HG03378 (cell line): Measurements from ENCODE around the gene MAGEC3.
"Not testable (repeated sequence)": the region's sequence is repeated elsewhere in the genome, so short reads cannot be mapped to it uniquely, and the experiment has no call there.

Experiments used
- ATAC-seq: cut with Tn5 transposase; IDR thresholded peaks from one replicate; pipeline ENCODE4 v1.9.1; 2021; ENCODE audit warnings: mild to moderate bottlenecking, moderate library complexity; ENCODE audit not compliant: unreplicated experiment

The MAGEC3 gene

GRCh38 chrX:141838016-141838415, at the start of gene MAGEC3:
TSS of gene MAGEC3 (plus strand) at chrX:141838316. CDS start at chrX:141838316, 0 bp downstream.
- ATAC-seq, result no peak

- ATAC-seq, result no peak
Measured at GRCh38 chrX:141791856-141792255, 46.3 kb upstream of the MAGEC3 start.

DNA sequence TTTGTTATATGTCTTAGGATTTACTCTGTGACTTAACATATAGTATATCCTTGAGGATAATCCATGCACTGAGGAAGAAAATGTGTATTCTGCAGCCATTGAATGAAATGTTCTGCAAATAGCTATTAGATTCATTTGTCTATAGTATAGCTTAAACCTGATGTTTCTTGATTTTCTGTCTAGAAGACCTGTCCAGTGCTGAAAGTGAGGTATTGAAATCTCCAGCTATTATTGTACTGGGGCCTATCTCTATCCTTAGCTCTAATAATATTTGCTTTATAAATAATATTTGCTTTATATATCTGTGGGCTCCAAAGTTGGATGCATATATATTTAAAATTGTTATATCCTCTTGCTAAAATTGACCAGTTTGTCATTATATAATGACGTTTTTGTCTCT, 26.7 kb upstream of the MAGEC3 start:
- no peak for ATAC-seq

DNA sequence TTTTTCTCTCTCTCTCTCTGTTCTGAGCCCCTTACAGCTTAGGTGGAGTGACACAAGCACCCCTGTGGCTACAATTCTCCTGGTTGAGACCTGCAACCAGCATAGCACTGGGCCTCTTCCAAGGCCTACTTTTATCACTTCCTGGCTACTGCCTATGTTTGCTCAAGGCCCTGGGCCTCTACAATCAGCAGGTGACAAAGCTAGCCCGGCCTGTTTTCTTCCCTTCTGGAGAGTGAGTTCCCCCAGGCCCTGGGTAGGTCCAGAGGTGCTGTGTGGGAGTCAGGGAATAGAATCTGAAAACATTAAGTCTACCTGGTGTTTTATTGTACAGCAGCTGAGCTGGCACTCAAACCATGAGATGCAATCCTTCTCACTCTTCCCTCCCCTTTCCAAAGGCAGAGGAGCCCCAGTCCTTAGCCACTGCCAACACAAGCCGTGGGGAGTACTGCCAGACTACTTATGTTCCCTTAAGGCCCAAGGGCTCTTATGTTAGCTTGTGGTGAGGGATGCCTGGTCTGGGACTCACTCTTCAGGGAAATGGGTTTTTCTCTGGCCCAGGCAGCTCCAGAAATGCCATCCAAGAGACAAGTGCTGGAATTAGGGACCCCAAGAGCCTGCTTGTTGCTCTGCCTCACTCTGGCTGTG, 23.8 kb upstream of the MAGEC3 start:
- no peak for ATAC-seq

DNA sequence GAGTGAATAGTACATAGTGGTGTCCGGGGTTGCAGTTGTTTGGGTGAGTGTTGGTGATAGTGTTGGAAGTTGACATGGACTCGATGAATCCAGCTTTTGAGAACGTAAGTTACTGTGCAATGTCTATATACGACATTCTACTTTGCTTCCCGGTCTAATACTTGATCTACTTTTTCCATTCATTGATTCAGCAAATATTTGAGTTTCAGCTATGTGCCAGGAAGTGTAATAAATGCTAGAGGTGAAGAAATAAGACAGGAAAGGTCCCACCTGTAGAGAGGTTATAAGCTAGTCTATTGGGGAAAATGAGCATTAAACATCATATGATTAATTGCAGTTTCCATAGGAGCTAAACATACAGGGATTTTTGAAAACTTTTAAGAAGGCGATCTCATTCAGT, 22.2 kb upstream of the MAGEC3 start:
- no peak for ATAC-seq

DNA sequence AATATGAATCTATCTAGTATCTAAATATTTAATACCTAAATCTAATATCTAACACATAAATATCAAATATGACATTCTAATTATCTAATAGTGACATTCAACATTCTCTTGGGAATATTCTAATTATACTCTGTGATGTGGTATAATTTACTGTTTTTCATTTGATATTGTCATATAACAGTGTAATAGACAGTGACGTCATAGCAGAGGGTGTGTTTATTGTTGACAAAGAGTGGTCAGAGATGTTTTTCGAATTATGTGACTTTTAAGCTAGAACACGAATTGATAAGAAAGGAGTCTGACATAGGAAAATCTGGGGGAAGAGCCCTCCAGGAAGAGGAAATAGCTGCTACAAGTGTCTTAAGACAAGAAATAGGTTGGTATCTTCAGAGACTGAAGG, 5.9 kb upstream of the MAGEC3 start:
- no peak for ATAC-seq

DNA sequence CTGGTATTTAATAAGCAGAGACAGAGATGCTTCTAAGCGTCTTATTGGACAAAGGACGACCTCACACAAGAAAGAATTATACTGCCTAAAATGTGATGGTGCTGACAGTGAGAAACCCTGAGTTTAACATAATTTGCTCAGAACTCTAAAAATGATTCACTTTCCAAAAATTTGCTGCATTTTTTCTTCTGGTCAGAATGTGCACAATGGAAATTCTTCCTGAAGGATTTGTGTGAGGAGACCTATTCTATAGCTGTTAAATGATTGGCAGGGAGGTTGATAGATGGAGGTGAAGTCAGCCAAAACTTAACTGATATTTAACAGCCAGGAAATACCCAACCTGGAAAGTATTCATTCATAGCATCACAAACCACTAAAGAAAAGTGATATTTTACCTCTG, 1.7 kb downstream of the MAGEC3 start:
- no peak for ATAC-seq

DNA sequence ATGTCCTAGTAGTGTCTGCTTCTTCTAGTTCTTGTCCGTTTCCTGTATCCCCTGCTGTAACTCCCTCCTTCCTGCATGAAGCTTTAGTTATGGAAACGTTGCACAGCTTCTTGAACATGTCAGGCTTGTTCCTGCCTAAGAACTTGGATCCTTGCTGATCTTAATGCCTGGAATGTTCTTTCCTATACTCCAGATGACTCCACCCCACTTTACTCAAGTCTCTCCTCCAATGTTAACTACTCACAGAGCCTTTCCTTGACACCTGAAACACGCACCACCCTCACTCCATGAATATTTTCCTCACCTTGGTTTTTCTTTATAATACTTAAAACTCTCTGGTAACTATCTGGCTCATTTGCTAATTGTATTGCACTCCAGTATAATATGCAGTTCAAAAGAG, 19.4 kb downstream of the MAGEC3 start:
- ATAC-seq, result no peak

GRCh38 chrX:141879616-141880015, 41.5 kb downstream of the MAGEC3 start:
- ATAC-seq, result no peak

DNA sequence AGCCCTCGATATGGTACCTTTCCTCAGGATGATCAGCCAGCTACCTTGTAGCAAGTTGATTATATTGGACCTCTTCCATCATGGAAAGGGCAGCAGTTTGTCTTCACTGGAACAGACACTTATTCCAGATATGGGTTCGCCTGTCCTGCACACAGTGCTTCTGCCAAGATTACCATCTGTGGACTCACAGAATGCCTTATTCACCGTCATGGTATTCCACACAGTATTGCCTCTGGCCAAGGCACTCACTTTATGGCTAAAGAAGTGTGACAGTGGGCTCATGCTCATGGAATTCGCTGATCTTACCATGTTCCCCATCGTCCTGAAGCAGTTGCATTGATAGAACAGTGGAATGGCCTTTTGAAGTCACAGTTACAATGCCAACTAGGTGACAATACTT, 50.7 kb downstream of the MAGEC3 start:
- not testable (repeated sequence) for ATAC-seq

DNA sequence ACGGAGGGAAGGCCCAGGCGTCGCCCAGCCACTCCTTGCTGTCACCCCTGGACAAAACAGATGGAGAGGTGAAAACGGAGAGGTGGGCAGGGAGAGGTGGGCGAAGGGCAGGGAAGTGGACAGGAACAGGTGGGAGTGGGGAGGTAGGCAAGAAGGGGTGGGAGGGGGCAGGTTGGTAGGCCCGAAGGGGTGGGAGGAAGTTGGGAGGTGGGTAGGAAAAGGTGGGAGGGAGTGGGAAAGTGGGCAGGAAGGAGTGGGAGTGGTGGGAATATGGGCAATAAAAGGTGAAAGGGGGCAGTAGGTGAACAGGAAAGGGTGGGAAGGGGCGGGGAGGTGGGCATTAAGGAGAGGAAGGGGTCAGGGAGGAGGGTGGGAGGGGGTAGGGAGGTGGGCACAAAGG, 56.6 kb downstream of the MAGEC3 start:
- ATAC-seq, result no peak

- ATAC-seq, result no peak
Measured at GRCh38 chrX:141897690-141898089, 59.6 kb downstream of the MAGEC3 start.

- no peak for ATAC-seq
Measured at GRCh38 chrX:141902366-141902765, 64.2 kb downstream of the MAGEC3 start.

- no peak for ATAC-seq
Measured at GRCh38 chrX:141903400-141904155, 65.5 kb downstream of the MAGEC3 start, which contains the start of gene MAGEC1. TSS of gene MAGEC1 (plus strand) at chrX:141903894. CDS start at chrX:141905073, 1,179 bp downstream.

GRCh38 chrX:141904262-141904661, 66.1 kb downstream of the MAGEC3 start:
- no peak for ATAC-seq

- ATAC-seq, result no peak
Measured at GRCh38 chrX:141917801-141918200, 79.7 kb downstream of the MAGEC3 start.

- ATAC-seq, result no peak
Measured at GRCh38 chrX:141924293-141924692, 86.2 kb downstream of the MAGEC3 start.

- no peak for ATAC-seq
Measured at GRCh38 chrX:141928432-141928831, 90.3 kb downstream of the MAGEC3 start.

DNA sequence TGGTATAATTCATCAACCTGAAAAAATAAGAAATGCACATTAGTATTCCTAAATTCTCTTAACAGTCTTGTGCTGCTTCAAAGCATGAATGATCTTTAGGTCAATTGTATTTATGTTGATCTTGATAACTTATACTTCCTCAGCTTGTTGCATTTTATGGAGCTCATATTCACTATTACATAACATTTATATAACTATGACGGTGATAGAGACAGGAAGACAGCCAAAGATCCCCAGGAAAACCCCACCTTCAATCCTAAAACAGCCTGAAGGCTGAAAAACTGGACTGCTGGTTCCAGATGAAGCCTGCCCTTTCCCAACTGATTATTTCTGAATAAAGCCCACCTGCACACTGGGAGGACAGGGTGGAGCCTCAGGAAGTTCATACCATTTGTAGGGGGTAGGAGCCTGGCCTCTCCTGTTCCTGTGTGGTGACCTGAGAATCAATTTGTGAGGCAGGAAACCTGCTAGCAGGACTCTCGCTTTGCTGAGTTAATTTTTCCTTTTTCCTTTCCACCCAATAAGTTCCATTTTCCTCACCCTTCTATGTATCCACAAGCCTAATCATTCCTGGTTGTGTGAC, 96.0 kb downstream of the MAGEC3 start:
- no peak for ATAC-seq

- ATAC-seq, result no peak
Measured at GRCh38 chrX:141935645-141936044, 97.5 kb downstream of the MAGEC3 start.

DNA sequence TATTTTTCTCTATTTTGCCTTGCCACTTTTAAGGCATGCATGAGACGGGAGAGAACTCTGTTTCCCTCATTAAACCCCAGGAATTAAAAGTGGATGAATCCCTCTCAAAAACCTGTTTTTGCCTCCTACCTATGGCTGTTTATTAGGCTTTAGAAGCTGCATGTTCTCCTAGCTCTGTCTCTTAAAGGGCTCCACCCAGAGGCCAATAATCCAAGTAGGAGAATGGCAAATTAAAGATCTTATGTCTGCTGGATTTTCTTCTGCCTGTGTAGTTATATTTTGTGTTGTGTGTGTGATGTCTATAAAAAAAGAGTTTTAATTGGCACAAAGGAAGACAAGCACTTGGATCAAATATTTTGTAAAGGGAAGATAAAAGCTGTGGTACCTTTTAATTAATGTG, 98.0 kb downstream of the MAGEC3 start:
- ATAC-seq, result no peak

GRCh38 chrX:141941234-141941633, 103.1 kb downstream of the MAGEC3 start:
- ATAC-seq, result no peak
